SH-SY5Y (cell line): Measurements from ENCODE around the gene APELA.

Experiments used
- GATA2 ChIP-seq: IDR thresholded peaks from 2 replicates; pipeline ENCODE4 v1.6.1; 2011; ENCODE audit warnings: mild to moderate bottlenecking, low read depth, low read length
- GATA3 ChIP-seq: IDR thresholded peaks from 2 replicates; pipeline ENCODE4 v1.6.1; 2011; ENCODE audit warnings: low read depth, mild to moderate bottlenecking, low read length, moderate library complexity

GRCh38 chr4:164904941-164905340 is 28.0 kb downstream of the APELA start:
- TF ChIP-seq GATA2 (no peak), GATA3 (no peak)
